COLO829 (cell line): ENCODE data around the gene SUDS3.

Experiments used
- DNase-seq: peaks from one replicate; pipeline ENCODE4 v3.0.0; 2012; ENCODE audit warnings: low spot score

The SUDS3 gene

GRCh38 chr12:118447181-118447580 lies 70.8 kb downstream of the SUDS3 start:
- DNase-seq: no peak

DNA sequence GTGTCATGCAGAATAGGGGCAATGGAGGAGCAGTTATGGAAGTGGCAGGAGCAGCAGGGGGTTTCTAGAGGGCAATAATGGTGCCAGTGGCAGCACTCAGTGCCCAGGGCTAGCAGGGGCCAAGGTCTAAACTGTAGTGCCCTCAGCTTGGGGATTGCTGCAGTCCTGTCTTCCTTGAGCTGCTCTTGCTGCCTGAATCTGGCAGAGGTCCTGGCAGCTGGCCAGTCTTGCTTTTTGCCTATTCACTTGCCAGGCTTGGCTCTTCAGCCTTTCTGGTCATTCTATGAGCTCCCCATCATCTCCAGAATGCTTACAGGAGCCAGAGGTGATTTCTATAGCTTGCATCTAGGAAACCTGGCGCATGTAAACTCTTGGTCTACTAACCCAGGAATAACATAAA lies 72.0 kb downstream of the SUDS3 start:
- DNase-seq: no peak

DNA sequence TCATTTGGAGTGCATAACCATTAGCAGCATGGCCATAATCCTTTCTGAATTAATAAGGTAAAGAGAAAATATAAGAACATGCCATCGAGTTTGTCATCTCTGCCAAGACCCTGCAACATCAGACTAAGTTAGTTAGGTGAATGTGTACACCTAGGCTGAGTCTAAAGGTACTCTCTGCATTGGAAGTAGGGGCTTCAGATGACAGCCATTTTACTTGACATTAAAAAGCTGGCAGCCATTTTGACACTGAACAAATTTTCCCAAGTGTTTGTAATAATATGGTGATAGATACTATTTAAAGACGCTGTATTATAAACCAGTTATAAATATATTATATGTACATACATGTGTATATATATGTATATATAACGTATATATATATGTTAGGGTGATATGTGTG lies 79.0 kb downstream of the SUDS3 start:
- no peak for DNase-seq

- no peak for DNase-seq
Measured at GRCh38 chr12:118456741-118457140, 80.4 kb downstream of the SUDS3 start.

GRCh38 chr12:118459110-118459509 lies 82.8 kb downstream of the SUDS3 start:
- no peak for DNase-seq

GRCh38 chr12:118463677-118464076 lies 87.3 kb downstream of the SUDS3 start:
- no peak for DNase-seq

GRCh38 chr12:118465706-118466105 lies 89.4 kb downstream of the SUDS3 start:
- DNase-seq: no peak
